ENCODE results near the gene EXOC4. TPM values are rescaled to one million over a fixed set of nuclear protein-coding genes. Genes with fewer than 3 reads are reported as not detected.

The EXOC4 gene
- total RNA-seq, 1 experiment from 2014 or later: 75.8 TPM

DNA sequence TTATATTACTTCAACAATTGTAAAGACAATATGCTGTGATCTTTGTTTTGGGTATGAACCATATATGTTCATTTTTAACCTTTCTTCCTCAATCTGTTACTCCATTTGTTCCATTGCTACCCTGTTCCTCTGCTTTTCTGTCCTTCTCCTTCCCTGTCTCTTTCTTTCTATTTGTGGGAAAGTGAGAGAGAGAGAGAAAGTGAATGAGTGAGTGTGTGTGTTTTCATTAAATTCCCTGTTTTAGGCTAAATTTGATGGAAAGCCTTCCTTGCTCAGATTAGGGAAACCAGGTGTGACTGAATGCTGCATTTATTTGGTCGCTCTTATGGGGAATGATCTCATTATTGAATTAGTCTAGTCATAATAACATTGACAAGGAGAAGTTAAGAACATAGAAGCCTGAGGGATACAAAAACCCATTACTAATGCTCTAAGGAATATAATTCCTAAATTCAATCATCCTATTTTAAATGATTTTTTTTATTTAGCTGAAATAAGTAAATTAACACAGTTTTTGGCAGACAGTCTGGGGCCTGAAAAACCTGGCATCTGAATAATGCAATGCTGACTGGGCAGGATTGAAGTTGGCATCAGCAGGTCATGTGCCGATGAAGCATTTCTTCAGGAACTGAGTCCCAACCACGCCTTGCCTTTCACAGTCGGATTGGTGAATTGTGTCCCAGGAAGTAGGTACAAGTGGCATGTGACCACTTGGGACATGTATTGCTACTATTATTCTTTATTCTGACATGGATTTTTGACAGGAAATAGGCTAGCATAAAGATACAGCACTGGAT, 756.6 kb downstream of the EXOC4 start:
- no CpG with 5 or more reads among the region's 4 CpGs for WGBS (ENCODE audit: extremely low coverage, insufficient read length, low lambda C conversion rate)
- H3K14ac ChIP-seq (ENCODE audit: insufficient read depth, low read length): no peak overlapping the region
- H3K79me1 ChIP-seq (ENCODE audit: insufficient read depth, low read depth, low read length, poor library complexity, severe bottlenecking): no peaks in the 10 kb centered on the region
- Mint-ChIP-seq H3K27me3 (ENCODE audit: low read depth) (no peaks in the 10 kb centered on the region), H3K4me1 (no peaks in the 10 kb centered on the region), H3K36me3 (ENCODE audit: insufficient read depth in 1 of 3, low read depth in 3 of 3) (peaks cover 6 to 10% (median 8%) of the 10 kb centered on the region in 3 experiments; a peak in 6 of 7 replicates), H3K4me3 (no peak overlapping the region), H3K27ac (no peak overlapping the region), H3K9me3 (no peaks in the 10 kb centered on the region)
- H3K27ac ChIP-seq (ENCODE audit: insufficient read length, low read depth, low read length): no peak overlapping the region
- H2BK15ac ChIP-seq (ENCODE audit: low read depth, low read length): no peak overlapping the region
- H4K8ac ChIP-seq (replicated peaks; ENCODE audit: insufficient read length, low read depth, low read length): no peak overlapping the region
- H4K20me1 ChIP-seq (ENCODE audit: control insufficient read depth, insufficient read depth, insufficient read length): no peaks in the 10 kb centered on the region
- H3K23me2 ChIP-seq (ENCODE audit: insufficient read length, low read depth, low read length, poor library complexity, severe bottlenecking): no peaks in the 10 kb centered on the region
- H3K4ac ChIP-seq (ENCODE audit: low read depth, low read length): no peak overlapping the region
- no peaks in the 10 kb centered on the region for H3K9me3 ChIP-seq (ENCODE audit: control insufficient read depth, low read depth, low read length)
- H3K56ac ChIP-seq (ENCODE audit: insufficient read length, low read depth, low read length): no peak overlapping the region
- no peak overlapping the region for H2BK5ac ChIP-seq (ENCODE audit: insufficient read length, low read length)
- no peak overlapping the region for H3K23ac ChIP-seq (ENCODE audit: insufficient read length, low read depth, low read length)
- H3T11ph ChIP-seq (ENCODE audit: low read length): no peak overlapping the region
- no peak overlapping the region for H4K5ac ChIP-seq (ENCODE audit: insufficient read length, low read depth, low read length)
- H3K9ac ChIP-seq (ENCODE audit: extremely low read depth, insufficient read length, low read length): no peak overlapping the region
- H2AK5ac ChIP-seq (ENCODE audit: insufficient read length, low read length): no peak overlapping the region
- H3K27me3 ChIP-seq (ENCODE audit: insufficient read depth, low read length): no peaks in the 10 kb centered on the region
- no peak overlapping the region for H2BK12ac ChIP-seq (ENCODE audit: insufficient read length, low read depth, low read length)
- H3K18ac ChIP-seq (ENCODE audit: insufficient read length, low read depth, low read length): no peak overlapping the region
- no peak overlapping the region for H2BK20ac ChIP-seq (ENCODE audit: low read depth, low read length, poor library complexity, severe bottlenecking)
- TF ChIP-seq, protein P1, sequence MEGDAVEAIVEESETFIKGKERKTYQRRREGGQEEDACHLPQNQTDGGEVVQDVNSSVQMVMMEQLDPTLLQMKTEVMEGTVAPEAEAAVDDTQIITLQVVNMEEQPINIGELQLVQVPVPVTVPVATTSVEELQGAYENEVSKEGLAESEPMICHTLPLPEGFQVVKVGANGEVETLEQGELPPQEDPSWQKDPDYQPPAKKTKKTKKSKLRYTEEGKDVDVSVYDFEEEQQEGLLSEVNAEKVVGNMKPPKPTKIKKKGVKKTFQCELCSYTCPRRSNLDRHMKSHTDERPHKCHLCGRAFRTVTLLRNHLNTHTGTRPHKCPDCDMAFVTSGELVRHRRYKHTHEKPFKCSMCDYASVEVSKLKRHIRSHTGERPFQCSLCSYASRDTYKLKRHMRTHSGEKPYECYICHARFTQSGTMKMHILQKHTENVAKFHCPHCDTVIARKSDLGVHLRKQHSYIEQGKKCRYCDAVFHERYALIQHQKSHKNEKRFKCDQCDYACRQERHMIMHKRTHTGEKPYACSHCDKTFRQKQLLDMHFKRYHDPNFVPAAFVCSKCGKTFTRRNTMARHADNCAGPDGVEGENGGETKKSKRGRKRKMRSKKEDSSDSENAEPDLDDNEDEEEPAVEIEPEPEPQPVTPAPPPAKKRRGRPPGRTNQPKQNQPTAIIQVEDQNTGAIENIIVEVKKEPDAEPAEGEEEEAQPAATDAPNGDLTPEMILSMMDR (conservative IDR thresholded peaks at IDR 0.05): no peak
- no peaks in the 10 kb centered on the region for H3K79me2 ChIP-seq (ENCODE audit: insufficient read depth, low read length)
- H2BK120ac ChIP-seq (ENCODE audit: low read depth, low read length, poor library complexity, severe bottlenecking): no peak overlapping the region
- no peak for DNase-seq
- no peaks in the 10 kb centered on the region for H3K4me1 ChIP-seq (ENCODE audit: insufficient read depth, low read length)
- no peak overlapping the region for H3K4me2 ChIP-seq (ENCODE audit: insufficient read depth, insufficient read length, low read length)
- no peak overlapping the region for H4K91ac ChIP-seq (ENCODE audit: insufficient read length, low read depth, low read length)
- H2AFZ ChIP-seq (ENCODE audit: low read length): no peak overlapping the region
